Ecto neural progenitor cell (in vitro differentiated cells): ENCODE measurements around the gene OTX1.

Experiments used
- DNase-seq: peaks from one replicate; pipeline ENCODE4 v3.0.0-alpha.2; 2018; ENCODE audit warnings: low spot score

The OTX1 gene

DNA sequence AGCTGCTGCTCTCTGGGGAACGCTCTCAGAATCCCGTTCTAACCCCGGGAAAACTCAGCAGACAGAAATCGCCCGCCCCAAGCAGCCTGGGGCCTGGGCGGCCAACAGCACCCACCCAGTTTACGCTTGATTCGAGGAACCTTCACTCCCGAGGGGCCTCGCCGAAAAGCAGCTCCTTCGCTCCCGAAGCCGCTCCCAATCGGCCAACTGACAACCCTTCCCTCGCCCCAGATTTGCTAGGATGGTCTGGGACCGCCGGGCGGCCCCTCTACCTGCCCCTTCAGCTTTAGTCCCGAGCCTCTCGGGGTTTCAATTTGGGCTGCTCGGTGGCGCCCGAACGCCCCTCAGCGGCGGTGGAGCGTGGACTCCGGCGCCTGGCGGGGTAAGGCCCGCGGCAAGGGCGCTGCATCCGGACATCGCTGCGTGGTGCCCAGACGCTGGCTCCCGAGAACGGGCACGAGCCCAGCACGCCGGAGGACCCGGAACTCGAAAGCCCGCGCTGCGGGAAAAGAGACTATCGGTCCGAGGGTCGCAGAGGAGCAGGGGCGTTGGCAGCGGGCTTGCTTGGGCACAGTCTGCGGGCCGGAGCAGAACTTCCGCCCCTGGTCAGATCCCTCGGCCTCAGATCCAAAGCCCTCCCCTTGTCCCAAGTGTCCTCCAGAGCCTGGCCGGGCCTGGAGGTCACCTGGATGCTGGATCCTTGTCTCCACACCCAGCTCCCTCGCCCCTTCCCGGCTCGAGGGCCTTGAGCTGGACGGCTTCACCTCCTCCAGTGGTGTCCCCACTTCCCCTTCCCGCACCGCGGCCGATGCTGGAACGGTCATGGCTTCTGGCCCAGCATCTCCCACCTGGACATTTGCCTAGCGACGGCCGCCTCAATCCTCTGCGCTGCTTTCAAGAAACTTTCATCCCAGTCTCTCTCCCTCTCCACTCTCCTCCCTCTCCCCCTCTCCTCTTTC, 3.0 kb upstream of the OTX1 start:
- DNase-seq = peak; percentile 72

DNA sequence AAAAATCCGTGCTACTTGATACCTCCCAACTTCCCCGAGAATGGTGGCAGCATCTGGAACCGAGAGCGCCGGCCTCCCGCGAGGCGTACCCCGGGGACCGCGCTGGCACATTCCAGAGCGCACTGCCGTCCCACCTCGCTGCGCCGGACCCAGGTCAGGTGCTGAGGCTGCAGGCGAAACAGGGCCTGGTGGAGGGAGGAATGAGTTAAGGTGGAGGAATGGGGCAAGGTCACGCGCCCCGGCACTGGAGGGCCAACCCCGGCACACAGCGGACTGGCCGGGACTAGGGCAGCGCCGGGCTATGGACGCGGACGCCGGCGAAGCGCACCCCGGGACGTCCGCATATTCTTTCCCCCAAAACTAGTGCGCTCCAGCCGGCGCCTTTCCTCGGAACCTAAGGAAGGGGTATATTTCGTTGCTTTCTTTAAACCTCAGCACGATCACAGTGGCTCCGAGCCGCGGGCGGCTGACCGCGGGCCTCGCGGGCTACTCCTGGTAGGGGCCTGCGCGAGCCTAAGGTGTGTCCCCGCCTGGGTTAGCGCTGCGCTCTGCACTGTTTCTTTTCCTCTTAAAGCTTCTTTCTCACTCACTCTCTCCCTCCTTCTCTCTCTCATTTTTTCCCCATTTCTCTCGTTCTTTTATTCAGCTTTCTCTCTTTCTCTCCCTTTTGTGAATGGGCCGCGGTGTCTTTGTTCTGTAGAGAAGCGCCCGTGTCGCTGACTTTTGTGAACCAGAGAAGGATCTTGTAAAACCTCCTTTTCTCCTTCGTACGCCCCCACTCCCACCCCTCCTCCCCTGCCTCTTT, 2.1 kb upstream of the OTX1 start:
- peak; percentile 71 for DNase-seq

DNA sequence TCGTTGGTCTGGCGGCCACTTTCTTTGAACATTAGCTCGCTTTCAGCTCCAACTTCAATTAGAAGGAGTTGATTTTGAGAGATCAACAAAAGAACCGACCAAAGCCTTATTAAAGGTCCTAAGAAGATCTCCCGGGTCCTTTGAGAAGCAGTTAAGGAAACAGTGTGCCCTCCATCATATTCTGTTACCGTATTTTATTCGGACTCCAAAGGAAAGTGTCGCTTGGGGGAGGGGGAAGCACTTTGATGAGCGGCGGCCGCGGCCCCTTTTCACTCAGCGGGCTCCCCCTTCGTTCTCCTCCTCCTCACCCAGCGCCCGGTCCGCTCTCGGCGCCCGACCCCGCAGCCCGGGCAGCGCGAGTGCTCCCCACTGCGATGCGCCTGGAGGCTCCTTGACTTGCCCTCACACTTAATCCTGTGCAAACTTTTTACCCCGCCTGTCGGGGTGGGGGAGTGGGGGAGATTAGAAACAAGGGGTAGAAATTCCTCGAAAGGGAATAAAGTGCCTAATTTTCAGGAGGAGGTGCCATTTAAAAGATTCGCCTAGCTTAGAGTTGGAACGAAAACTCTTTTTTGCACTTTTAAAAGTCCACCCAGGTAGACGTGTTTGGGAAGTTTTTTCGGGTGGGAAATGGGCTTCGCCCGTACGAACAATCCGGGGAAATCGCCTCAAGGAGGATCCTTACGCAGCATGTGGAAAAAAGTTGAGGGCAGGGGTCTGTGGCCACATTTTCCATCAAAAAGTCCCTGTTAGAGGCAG, 1.2 kb upstream of the OTX1 start:
- peak; percentile 78 for DNase-seq

DNA sequence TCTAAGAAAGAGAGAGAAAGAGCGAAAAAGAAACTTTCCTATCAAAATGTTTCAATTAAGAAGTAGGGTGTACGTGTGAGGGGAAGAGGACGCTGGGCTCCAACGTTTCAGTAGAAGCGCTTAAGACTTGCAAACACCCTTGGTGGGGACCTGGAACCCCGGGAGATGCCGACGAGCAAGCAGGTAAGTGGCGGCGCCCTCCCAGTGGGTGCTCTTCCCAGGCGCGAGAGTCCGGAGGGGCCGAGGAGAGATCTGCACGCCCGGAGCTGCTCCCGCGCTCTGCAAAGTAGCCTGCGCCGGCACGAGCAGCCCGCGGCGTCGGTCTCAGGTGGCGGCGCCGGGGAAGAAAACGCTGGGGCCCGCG, 678 bp upstream of the OTX1 start:
- no peak for DNase-seq

DNA sequence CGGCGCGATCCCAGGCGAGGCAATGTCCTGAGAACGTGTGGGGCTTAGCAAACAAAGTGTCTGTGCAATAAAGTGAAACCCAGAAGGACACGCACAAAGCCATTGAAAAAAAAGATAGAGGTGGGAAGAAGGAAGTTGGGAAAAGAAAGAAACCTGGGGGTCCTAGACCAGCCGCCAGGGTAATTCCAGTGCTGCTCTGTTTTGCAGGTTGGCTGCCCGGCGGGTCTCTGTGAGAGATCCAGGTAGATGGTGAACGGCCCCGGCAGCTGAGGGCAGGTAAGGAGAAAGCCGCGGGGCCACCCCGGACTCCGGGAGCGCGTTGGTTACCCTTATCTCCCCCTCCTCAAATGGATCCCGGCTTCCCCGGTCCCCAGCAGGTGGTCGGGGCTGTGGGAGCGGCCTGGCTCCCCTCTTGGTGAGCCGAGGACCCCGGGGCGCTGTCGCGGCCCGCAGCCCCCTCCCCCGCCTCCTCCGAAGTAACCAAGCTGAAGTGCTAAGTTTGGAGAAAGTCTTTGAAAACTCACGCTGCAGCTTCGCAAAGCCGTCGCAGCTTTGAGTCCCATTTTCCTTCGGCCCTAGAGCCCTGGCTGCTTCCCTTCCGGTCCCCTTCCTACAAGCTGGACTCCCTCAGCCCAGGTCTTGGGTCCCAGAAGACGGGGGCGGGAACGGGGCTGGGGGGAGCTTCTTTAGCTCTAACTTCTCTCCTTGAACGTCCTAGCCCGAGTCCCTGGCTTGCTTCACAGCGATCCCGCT, 588 bp downstream of the OTX1 start:
- peak; percentile 67 for DNase-seq

DNA sequence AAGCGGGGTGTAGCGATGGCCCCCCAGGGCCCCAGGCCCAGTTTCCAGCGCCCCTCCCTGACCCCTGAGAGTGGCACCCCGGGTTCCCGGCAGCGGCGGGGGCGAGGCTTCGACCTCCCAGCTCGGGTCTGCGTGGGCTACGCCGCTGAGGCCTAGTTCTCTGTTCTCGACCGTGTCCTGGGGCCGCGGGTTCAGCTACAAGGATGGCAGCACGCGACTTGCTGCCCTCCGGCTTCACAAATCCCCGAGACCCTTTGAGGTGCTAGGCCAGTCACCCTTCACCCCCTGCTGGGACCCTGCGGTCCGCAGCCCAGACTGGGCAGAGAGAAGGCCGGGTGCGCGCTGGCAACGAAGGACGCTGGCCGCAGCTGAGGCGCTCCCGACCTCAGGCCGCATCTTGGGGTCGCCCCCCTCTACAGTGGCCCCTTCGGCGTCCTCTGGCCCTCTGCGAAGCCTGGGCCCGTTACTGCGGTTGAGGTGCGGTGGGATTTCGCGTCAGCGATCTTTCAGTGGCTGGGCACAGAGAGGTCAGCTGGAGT, 1.2 kb downstream of the OTX1 start:
- DNase-seq = peak; percentile 58

DNA sequence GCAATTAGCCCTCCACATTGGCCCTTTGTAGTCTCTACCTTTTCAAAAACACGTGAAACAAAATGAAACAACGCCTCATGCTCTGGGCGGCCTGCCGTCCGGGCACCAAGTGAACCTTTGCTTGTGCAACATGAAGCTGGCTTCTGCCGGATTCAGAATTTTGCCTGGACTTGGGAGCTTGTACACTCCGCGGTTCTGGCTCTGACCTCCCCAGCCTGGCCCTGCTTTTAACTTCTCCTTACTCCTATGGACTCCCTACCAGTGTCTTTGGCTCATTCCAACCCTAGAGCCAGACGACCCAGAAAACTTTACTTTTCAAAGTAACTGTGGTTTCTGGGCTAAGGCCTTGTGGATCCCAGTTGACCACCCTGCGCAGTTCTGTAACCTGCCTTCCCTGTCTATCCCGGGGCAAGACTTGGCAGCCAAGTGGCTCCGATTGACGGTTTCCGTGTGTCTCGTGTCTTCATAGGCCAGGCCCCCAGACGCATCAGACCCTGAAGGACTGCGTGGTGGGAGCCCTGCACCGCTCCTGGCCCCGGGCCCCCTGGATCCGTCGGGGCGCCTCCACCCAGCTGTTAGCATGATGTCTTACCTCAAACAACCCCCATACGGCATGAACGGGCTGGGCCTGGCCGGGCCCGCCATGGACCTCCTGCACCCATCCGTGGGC, 1.9 kb downstream of the OTX1 start:
- DNase-seq = peak; percentile 50

DNA sequence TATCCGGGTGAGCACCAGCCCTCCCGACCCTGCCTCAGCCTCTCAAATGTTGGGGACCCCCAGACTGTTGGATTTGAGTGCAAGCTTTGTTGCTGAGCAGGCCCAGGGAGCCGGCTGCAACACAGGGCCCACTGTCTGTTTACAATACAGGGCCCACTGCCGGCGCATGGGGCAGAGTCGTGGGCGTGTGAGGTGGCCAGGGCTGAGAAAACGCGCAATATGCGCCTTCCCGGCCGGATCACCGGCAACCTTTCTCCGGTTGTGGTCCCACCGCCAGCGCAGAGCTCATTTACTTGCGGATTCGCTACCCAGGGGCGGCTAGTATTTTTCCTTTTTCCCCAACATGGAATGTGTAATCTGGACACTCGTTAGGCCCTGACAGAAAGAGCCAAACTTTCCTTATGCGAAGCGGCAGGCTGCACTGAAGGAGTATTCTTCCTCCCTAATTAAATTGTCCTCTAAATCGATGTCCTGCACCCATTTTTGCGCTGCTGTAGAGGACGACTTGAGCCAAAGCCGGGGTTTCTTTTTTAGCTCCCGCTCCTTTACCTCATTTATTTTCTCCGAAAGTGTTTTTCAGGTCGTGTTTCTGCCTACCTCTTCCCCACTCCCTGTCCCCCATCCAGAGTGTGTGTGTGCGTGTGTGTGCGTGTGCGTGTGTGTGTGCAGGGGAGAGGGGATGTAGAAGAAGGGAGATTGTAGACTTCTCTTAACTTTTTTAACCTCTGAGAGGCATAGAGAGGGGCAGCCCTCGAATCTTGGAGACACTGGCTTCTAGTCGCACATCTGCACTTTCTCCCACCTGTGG, 2.7 kb downstream of the OTX1 start:
- peak; percentile 56 for DNase-seq

DNA sequence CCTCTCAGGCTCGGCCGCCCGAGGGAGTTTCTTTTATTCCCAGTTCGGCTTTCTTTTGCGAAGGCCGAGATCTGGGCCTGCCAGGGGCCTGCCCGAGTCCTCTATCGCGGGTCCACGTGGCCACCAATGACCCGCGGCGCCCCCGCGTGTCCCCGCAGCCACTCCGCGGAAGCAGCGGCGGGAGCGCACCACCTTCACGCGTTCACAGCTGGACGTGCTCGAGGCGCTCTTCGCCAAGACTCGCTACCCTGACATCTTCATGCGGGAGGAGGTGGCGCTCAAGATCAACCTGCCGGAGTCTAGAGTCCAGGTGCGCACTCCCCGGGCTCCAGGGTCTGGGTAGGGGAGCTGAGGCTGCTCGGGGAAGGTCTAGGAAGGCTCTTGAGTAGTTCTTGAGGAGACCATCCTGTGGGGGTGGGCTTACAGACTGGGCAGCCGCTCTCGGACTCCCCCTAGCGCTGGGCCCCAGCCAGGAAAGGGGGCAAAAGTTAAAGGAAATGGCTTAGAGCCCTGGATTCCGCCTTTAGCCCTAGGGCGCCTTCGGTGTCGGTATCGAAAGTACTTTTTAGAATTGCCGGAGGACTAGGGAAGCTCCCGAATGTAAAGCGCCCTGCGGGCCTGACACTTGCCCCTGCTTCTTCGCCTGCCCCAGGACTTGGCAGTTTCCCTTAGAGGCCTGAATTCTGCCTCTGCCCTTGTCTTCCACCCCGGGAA, 3.4 kb downstream of the OTX1 start:
- peak; percentile 86 for DNase-seq

DNA sequence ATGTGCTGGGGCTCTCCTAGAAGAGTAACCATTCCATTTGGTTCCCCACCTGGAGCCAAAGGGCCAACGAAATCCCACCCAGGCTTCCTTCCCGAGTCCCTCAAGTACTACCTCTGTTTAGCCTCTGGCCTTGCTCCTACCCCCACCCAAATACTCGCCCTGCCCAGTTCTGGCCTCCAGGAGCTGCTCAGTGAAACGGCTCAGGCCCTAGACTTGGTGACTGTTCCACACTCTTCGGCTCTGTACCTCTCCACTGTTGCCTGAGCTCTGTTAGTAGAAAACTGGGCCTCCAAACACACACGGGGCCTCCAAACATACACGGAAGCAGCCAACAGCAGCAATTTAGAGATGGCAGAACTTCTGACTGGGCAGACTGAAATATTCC, 4.2 kb downstream of the OTX1 start:
- DNase-seq = no peak

DNA sequence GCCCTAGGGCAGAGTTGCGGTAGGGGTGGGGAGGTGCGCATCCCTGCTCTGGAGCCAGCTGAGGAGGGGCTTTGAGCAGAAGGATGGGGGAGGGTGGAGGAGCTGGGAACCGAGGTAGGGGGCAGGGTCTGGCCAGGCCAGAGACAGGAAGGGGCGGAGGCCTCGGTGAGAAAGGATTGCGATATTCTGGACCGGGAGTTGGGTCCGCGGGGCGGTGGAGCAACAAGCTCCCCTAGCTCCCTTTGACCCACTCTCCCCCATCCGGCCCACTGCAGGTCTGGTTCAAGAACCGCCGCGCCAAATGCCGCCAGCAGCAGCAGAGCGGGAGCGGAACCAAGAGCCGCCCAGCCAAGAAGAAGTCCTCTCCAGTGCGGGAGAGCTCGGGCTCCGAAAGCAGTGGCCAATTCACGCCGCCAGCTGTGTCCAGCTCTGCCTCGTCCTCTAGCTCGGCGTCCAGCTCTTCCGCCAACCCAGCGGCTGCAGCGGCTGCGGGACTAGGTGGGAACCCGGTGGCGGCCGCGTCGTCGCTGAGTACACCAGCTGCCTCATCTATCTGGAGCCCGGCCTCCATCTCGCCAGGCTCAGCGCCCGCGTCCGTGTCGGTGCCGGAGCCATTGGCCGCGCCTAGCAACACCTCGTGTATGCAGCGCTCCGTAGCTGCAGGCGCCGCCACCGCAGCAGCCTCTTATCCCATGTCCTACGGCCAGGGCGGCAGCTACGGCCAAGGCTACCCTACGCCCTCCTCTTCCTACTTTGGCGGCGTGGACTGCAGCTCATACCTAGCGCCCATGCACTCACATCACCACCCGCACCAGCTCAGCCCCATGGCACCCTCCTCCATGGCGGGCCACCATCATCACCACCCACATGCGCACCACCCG, 4.8 kb downstream of the OTX1 start:
- peak; percentile 70 for DNase-seq

DNA sequence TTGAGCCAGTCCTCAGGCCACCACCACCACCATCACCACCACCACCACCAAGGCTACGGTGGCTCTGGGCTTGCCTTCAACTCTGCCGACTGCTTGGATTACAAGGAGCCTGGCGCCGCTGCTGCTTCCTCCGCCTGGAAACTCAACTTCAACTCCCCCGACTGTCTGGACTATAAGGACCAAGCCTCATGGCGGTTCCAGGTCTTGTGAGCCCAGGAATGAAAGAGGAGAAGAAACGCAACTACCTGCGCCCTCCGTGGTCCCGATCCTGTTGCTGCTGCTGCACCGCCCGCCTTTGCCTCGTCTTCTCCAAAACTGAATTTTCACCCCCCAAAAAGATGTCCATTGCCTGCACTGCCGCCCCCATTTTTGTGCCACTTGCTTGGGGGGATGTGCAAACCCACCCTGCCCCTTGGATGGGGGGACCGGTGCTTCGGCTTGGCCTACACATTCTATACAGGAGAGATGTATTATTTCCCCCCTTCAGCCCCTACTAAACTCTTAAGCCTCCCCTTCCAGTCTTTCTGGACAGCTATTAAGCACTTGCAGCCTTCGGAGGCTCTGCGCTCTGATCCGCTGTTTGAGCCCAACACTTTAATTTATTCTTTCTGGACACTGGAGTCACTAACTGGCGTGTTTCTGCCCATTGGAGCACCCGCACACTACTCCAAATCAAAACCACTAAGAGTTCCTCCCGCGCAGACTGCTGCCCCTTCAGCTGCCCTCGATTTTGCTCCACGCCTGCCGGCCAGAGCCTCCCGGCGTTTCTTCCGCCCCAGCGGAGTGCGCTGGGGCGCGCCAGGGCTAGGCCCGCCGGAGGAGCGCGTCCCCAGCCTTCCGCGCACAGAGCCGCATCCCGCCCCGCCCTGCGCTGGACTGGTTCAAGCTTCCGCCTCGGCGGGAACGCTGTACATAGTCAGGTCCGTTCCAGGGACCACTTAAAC, 5.7 kb downstream of the OTX1 start:
- DNase-seq = peak; percentile 61

DNA sequence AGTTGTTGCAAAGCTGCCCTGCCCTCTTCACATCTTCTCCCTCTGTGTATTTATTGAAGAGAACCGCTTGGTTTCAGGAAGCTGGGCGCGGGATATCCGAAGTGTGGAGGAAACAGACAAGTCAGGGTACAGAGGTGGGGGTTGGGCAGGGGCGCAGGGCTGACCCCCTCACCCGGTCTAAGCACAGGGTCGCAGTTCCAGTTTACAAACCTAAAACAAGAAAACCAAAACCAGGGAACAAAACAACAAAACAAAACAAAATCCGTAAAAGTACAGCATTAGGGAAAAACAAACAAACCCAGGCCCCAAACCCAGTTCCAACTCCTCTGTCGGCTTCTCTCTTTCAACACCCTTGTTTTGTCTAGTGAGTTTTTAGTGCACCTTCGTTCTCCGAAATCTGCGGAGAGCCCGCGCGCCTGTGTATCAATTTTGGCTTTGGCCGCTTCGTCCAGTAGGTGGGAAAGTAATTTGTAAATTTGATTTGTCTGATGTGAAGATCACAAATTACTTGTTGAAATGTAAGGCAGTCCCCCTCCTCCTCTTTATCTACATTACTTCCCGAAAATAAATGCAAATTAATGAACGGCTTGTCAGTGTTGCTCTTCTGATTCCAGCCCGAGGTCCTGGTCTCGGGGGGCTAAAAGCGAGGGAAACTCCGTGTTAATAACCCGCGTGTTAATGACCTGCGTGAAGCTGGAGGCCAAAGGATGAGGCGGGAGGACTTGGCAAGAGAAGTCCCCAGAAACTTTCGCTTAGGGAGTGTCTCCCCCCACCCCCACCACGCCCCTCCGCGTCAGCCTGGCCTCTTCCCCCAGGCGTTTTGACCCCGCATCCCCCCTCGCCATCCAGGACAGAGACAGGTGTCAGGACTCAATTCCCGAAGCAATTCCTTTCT, 6.9 kb downstream of the OTX1 start:
- DNase-seq = no peak

DNA sequence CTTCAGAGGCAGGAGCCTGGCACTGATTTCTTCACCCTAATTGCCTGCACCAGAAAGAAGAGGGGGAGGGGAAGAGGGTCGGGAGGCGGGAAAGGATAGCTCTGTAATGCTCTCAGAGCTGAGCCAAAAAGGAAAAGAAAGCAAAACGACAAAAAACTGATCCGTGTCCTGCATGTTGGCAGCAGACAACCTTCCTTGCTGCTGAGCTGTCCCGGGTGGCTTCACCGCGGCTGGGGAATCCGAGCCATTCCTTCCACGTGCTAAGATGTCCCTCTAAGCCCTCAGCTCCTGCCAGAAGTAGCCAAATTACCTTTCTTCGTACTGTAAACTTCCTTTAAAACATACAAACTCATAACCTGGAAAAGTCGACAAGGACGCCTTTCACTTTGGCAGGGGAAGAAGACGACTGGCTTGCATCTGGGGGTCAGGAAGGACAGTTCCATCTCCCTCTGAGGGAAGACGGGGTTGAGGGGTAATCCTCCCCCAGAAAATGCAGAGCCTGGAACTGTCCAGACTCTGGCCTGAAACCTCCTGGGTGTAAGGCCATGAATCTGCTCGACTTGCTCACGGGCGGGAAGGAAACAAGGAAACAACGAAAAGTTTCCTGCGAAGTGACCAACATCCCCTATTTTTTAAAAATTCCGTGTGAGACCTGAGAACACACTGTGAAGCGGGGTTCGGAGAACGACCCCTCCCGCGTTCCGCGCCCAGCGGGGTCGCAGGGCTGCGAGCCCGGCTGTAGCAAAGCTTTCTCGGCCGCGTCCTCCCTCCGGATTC, 7.7 kb downstream of the OTX1 start:
- DNase-seq = peak; percentile 72
